ENCODE data around the gene PIGQ. TPM values are rescaled to one million over a fixed set of nuclear protein-coding genes. Genes with fewer than 3 reads are reported as not detected.
"Not testable (repeated sequence)": the region's sequence is repeated elsewhere in the genome, so short reads cannot be mapped to it uniquely, and the experiment has no call there.

Gene PIGQ
- total RNA-seq, 2 donors from 2014 or later = 28.0 to 34.2 TPM

DNA sequence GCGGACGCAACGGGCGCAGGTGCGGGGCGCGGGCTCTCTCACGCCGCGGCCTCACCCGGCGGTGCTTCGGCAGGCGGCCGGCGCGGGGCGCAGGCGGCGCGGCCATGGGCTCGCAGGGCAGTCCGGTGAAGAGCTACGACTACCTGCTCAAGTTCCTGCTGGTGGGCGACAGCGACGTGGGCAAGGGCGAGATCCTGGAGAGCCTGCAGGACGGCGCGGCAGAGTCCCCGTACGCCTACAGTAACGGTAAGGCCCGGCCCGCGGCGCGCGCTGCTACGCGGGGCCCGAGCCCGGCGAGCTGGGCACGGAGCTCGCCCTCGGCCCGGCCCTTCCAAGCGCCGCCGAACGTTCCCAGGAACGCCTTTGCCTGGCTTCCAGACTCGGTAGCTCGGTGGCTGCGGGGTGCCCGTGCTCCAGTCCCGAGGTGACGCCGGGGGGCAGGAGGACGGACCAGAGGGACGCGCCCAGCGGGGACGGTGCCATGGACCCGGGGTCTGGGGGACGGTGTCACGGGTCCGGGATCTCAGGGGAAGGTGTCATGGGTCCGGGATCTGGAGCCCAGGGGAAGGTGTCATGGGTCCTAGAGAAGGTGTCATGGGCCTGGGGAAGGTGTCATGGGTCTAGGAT, 20.5 kb downstream of the PIGQ start:
- no peak for ATAC-seq (replicated peaks)
- Mint-ChIP-seq H3K9me3 (no peaks in the 10 kb centered on the region), H3K4me3 (peak overlapping the region; percentile 92), H3K4me1 (peaks cover 19% of the 10 kb centered on the region), H3K27me3 (no peaks in the 10 kb centered on the region), H3K27ac (peak overlapping the region; percentile 83), H3K36me3 (ENCODE audit: low read depth) (peaks cover 16% of the 10 kb centered on the region)

DNA sequence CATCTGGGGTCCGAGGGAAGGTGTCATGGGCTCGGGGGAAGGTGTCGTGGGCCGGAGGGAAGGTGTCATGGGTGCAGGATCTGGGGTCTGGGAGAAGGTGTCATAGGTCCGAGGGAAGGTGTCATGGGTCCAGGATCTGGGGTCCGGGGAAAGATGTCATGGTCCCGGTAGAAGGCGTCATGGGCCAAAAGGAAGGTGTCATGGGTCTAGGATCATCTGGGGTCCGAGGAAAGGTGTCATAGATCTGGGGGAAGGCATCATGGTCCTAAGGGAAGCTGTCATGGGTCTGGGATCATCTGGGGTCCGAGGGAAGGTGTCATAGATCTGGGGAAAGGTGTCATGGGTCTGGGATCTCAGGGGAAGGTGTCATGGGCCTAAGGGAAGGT, 21.0 kb downstream of the PIGQ start:
- H3K27me3 Mint-ChIP-seq = no peaks in the 10 kb centered on the region
- no peaks in the 10 kb centered on the region for H3K9me3 Mint-ChIP-seq
- H3K27ac Mint-ChIP-seq = peak overlapping the region; percentile 83
- H3K36me3 Mint-ChIP-seq (ENCODE audit: low read depth) = peaks cover 16% of the 10 kb centered on the region
- peaks cover 20% of the 10 kb centered on the region for H3K4me1 Mint-ChIP-seq
- no peak for ATAC-seq (replicated peaks)
- H3K4me3 Mint-ChIP-seq = peak overlapping the region; percentile 92

DNA sequence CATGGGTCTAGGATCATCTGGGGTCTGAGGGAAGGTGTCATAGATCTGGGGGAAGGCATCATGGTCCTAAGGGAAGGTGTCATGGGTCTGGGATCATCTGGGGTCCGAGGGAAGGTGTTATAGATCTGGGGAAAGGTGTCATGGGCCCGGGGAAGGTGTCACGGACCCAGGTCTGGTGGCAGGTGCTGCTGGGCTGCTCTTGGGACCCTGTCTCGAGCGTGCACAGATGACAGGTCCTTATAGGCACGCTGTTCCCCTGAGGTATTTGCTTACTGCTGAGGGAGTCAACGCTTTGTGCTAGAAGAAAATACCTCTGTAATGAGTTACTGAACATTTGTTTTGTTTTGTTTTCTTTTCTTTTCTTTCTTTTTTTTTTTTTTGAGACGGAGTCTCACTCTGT, 21.5 kb downstream of the PIGQ start:
- Mint-ChIP-seq H3K36me3 (ENCODE audit: low read depth) (peaks cover 16% of the 10 kb centered on the region), H3K4me3 (peak overlapping the region; percentile 92), H3K9me3 (no peaks in the 10 kb centered on the region), H3K4me1 (peaks cover 24% of the 10 kb centered on the region), H3K27ac (peak overlapping the region; percentile 83), H3K27me3 (no peaks in the 10 kb centered on the region)
- no peak for ATAC-seq (replicated peaks)

DNA sequence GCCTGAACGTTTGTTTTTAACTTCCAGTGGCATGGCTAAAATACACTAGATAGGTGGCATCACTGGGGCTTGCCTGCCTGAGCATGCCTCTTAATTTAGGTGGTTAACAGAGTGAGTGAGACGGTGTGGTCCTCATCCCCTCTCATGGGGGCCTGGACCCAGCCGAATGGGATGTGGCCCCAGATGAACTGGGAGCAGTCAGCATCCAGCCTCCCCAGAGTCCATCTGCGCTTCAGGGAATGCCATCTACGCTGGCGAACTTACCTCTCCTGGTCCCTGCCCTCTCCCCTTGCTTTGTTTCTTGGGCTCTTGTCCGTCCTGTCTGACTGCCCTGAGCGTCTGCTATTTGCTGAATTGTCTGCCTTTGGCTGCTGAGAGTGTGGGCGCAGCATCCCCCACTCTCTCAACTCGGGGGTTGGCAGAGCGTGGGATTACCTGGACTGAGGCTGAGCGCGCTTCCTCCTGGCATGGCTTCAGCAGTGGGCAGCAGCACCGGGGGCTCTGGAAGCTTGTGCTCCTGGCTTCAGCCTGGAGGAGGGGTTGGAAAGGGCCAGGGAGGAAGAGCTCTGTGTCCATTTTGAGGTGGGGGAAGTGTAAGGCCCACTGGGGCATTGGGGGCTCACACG, 22.2 kb downstream of the PIGQ start:
- H3K27ac Mint-ChIP-seq = no peak overlapping the region
- peaks cover 28% of the 10 kb centered on the region for H3K4me1 Mint-ChIP-seq
- H3K4me3 Mint-ChIP-seq = peak overlapping the region; percentile 92
- no peaks in the 10 kb centered on the region for H3K9me3 Mint-ChIP-seq
- ATAC-seq (replicated peaks) = no peak
- H3K27me3 Mint-ChIP-seq = no peaks in the 10 kb centered on the region
- peaks cover 19% of the 10 kb centered on the region for H3K36me3 Mint-ChIP-seq (ENCODE audit: low read depth)

DNA sequence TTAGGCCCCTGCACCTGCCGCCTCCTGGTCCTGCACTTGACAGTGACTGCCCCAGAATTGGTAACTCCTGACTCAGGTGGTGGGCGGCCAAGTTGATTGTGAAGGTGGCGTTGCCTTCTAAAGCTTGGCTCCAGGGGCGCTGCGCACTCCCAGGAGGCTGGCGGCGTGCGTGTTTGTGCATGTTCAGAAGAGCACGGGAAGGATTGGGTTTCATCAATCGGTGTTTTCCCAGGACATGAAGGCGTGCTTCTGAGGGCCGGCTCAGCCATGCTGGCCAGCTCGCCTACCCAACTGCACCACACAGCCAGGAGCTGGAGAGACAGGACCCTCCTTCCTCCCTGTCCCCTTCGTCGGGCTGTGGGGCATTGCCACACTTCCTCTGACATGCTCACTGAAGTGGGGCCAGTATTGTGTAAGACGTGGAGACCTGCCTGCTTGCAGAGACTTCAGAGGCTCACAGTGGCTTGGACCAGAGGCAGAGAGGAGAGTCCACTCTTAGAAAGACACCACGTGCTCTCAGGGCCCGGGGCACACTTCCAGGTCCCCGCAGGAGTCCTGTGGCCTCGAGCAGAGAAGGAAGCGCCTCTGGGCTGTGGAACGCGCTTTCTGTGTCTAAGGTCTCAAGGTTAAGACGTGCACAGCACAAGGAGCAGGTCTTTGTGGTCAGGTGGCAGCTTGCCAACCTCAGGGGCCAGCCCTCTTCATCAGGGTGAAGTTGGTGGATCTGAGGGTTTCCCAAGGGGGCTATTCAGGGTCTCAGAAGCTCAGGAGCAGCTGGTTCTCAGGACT, 22.9 kb downstream of the PIGQ start:
- ATAC-seq (replicated peaks) = no peak
- H3K27me3 Mint-ChIP-seq = no peaks in the 10 kb centered on the region
- no peaks in the 10 kb centered on the region for H3K9me3 Mint-ChIP-seq
- peaks cover 15% of the 10 kb centered on the region for H3K36me3 Mint-ChIP-seq (ENCODE audit: low read depth)
- no peak overlapping the region for H3K27ac Mint-ChIP-seq
- no peak overlapping the region for H3K4me3 Mint-ChIP-seq
- H3K4me1 Mint-ChIP-seq = peaks cover 28% of the 10 kb centered on the region

DNA sequence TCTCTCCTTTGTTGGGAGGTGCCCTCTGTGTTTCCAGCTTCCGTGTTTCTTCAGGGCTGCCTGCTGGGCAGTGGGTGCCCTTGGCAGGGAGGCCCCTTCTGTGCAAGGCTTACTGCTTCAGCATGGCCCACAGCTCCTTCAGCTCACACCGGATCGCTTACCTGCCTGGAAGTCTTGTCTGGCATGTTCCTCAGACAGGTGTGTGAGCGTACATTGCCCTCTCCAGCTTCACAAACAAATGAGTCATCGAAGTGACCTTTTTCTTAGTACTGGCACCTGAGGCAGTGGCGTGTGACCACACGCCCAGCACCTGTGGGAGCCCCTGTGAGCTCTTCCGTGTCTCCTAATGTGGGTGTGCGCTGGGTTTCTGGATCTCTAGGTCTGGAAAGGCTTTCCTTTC, 23.6 kb downstream of the PIGQ start:
- H3K27me3 Mint-ChIP-seq = no peaks in the 10 kb centered on the region
- no peaks in the 10 kb centered on the region for H3K9me3 Mint-ChIP-seq
- no peak overlapping the region for H3K4me3 Mint-ChIP-seq
- peaks cover 28% of the 10 kb centered on the region for H3K4me1 Mint-ChIP-seq
- H3K36me3 Mint-ChIP-seq (ENCODE audit: low read depth) = peaks cover 8% of the 10 kb centered on the region
- H3K27ac Mint-ChIP-seq = peak overlapping the region; percentile 47
- no peak for ATAC-seq (replicated peaks)

DNA sequence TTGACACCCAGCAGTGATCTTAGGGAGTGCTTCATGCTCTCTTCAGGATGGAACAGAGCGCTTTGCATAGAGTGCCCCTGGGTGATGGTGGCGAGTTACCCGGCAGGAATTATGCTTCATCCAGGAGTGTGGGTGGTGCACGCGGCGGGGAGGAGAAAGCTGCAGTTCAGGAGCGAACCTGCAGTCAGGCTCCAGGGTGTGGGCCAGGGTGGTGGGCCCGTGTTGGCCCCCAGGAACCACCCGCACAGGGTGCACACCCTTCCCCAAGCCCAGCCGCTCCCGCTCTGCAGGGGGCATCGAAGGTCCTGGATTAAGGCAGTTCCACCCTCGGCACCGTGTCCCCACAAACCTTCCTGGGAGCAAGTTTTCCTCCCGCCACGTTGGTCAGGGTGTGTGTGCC, 24.0 kb downstream of the PIGQ start:
- no peaks in the 10 kb centered on the region for H3K9me3 Mint-ChIP-seq
- H3K27ac Mint-ChIP-seq = peak overlapping the region; percentile 47
- peaks cover 4% of the 10 kb centered on the region for H3K36me3 Mint-ChIP-seq (ENCODE audit: low read depth)
- no peaks in the 10 kb centered on the region for H3K27me3 Mint-ChIP-seq
- ATAC-seq (replicated peaks) = no peak
- H3K4me3 Mint-ChIP-seq = no peak overlapping the region
- peaks cover 28% of the 10 kb centered on the region for H3K4me1 Mint-ChIP-seq

DNA sequence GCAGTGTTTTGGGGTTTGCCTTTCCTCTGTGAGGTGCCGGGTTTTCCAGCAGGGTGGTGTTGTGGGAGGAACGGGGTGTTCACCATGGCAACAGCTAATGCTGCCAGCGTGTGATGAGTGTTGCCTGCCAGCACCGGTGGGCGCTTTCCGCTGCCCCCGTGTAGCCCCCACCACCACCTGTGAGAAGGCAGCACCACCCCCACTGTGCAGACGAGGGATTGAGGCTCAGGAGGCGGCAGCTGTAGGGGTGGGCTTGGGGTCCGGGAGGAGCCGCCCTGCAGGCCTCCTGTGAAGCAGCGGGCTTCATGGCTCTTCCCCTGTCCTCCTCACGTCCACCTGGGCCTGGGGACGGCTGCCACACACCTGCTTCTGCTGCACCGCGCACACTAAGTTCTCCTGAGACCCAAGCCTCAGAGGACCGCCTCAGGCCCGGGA, 25.3 kb downstream of the PIGQ start:
- no peak for ATAC-seq (replicated peaks)
- Mint-ChIP-seq H3K4me3 (no peak overlapping the region), H3K4me1 (peaks cover 28% of the 10 kb centered on the region), H3K27me3 (no peaks in the 10 kb centered on the region), H3K36me3 (ENCODE audit: low read depth) (peaks cover 4% of the 10 kb centered on the region), H3K9me3 (no peaks in the 10 kb centered on the region), H3K27ac (no peak overlapping the region)

DNA sequence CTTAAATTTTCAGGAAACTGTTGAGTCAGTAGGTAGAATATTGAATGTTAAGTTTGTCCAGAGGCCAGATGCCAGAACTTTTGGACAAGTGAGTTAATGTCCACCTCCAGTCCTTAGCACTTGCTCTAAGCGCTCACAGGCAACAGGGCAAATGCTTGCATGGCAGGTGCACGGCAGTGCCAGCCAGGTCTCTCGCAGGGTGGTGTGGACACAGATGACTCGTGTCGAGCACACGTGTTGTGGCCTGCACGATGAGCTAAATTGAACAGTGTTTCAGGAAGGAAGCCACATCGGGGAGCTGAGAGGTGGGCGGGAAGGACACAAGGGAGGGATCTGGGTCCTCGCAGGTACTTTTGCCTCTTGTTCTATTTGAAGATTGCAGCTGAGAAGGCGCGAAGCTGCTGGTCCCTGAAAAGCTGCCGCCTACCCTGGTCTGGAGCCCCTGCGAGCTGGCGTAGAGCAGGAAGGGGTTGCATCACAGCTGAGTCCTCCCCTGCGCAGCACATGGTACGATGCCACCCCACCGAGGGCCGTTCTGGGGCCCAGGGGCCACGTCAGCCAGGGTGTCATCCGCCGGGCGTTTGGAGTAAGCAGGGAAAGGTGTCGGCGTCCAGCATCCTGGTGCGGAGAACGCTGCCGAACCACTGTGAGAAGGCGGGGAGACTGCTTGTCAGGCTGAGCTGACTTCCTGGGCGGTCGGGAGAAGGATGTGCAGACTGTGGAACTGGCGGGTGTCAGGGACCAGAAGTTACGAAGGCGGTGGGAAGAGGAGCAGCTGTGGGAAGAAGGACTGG, 26.4 kb downstream of the PIGQ start:
- ATAC-seq (replicated peaks) = no peak
- no peak overlapping the region for H3K4me3 Mint-ChIP-seq
- H3K27ac Mint-ChIP-seq = no peak overlapping the region
- no peaks in the 10 kb centered on the region for H3K9me3 Mint-ChIP-seq
- H3K27me3 Mint-ChIP-seq = no peaks in the 10 kb centered on the region
- H3K36me3 Mint-ChIP-seq (ENCODE audit: low read depth) = peaks cover 4% of the 10 kb centered on the region
- peaks cover 21% of the 10 kb centered on the region for H3K4me1 Mint-ChIP-seq

DNA sequence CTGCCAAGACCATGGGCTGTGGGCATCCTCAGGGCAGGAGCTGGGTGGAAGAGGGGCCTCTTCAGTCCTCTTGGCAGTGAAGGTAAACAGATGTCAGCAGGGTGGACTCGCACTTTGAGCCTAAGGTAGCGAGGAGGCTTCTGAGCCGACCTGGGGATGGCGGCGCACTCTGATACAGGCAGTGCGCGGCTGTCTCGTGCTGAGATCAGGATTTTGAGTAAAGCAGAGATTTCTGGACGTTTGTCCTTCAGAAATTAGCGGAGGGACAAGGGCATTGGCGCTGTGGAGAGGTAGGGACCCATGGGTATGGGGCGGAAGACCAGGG, 26.9 kb downstream of the PIGQ start:
- Mint-ChIP-seq H3K9me3 (no peaks in the 10 kb centered on the region), H3K36me3 (ENCODE audit: low read depth) (peaks cover 4% of the 10 kb centered on the region)

DNA sequence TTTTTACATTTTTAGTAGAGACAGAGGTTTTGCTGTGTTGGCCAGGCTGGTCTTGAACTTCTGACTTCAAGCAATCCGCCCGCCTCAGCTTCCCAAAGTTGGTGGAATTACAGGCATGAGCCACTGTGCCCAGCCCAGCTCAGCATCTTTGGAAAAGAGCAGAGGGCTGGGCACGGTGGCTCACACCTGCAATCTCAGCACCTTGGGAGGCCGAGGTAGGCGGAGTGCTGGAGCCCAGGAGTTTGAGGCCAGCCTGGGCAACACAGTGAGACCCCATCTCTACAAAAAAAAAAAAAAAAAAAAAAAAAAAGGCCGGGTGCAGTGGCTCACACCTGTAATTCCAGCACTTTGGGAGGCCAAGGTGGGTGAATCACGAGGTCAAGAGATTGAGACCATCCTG, 27.9 kb downstream of the PIGQ start:
- not testable (repeated sequence) for ATAC-seq (replicated peaks); H3K27me3 Mint-ChIP-seq

More for the DNA sequence above, 26.9 kb downstream of the PIGQ start:
- Mint-ChIP-seq H3K4me1 (peaks cover 20% of the 10 kb centered on the region), H3K4me3 (no peak overlapping the region), H3K27me3 (no peaks in the 10 kb centered on the region), H3K27ac (no peak overlapping the region)
- ATAC-seq (replicated peaks) = no peak

DNA sequence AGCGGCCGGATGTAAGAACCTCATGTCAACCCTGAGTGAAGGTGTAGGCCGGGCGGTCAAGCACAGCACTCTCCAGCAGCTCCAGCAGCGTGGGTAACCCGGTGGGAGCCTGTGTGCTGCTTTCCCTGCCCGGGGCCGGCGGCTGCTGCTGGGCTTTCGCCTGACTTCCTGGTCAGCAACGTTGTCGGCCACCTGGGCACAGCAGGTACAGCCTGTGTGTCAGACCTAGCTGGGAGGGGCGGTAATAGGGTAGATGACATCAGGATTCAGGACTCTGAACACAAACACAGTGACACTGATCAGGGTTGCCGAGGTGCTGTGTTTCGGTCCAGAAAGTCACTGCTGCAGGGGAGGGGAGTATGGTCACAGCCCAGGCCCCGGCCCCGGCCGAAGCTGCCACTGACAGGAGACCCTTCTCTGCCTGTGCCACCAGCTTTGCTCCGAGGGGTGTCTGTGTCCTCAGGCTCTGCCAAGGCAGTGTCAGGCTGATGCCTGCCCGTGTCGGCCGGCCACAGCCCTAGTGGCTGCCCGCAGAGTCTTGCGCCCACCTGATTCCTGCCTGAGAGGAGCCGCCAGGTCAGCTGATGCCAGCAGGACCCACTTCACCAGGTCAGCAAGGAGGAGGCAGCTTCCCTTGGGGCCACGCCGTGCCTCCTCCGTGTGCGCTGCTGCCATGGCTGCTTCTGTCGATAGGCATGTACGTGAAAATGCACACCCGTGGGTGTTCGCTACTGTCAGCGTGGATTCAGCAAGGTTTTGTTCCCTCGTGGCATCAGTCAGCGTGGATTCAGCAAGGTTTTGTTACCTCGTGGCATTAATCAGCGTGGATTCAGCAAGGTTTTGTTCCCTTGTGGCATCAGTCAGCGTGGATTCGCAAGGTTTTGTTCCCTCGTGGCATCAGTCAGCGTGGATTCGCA, 29.3 kb downstream of the PIGQ start:
- no peak overlapping the region for H3K27ac Mint-ChIP-seq
- peaks cover 4% of the 10 kb centered on the region for H3K36me3 Mint-ChIP-seq (ENCODE audit: low read depth)
- H3K4me3 Mint-ChIP-seq = no peak overlapping the region
- H3K9me3 Mint-ChIP-seq = no peaks in the 10 kb centered on the region
- H3K4me1 Mint-ChIP-seq = peaks cover 14% of the 10 kb centered on the region
- ATAC-seq (replicated peaks) = no peak
- H3K27me3 Mint-ChIP-seq = no peaks in the 10 kb centered on the region

More for the DNA sequence above, 27.9 kb downstream of the PIGQ start:
- H3K4me1 Mint-ChIP-seq = peaks cover 15% of the 10 kb centered on the region
- H3K9me3 Mint-ChIP-seq; H3K27ac Mint-ChIP-seq; H3K36me3 Mint-ChIP-seq (ENCODE audit: low read depth); H3K4me3 Mint-ChIP-seq: not testable (repeated sequence)

DNA sequence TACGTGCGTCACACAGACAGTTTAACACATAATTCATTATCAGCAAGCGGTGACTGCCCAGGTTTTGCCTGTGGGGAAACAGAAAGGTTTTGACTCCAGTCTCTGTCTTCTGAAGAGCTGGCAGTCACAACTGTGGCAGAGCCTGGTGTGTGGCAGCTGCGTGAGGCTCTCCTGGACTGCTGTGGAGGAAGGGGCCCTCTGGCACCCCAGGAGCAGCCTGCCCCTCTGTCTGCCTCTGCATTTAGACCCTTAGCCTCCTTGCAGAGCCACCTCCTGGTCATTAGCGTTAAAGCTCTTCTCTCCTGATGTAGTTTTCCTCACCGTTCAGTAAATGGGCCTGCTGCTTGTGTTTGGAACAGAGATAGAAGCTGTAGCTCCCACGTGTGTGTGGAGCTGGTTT, 31.0 kb downstream of the PIGQ start:
- Mint-ChIP-seq H3K9me3 (no peaks in the 10 kb centered on the region), H3K4me3 (no peak overlapping the region), H3K27ac (no peak overlapping the region), H3K27me3 (no peaks in the 10 kb centered on the region), H3K4me1 (peaks cover 14% of the 10 kb centered on the region), H3K36me3 (ENCODE audit: low read depth) (peaks cover 4% of the 10 kb centered on the region)
- no peak for ATAC-seq (replicated peaks)

DNA sequence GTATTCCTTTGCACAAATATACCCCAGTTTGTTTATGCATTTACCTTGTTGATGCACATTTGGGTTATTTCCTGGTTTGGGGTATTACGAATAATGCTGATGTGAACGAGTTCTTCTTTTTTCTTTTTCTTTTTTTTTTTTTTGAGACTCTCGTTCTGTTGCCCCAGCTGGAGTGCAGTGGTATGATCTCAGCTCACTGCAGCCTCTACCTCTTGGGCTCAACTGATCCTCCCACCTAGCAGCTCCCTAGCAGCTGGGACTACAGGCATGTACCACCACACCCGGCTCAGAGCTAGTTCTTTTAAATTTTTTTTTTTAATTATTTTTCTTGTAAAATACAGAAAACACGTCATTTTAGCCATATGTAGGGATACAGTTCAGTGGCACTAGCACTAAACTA, 34.2 kb downstream of the PIGQ start:
- Mint-ChIP-seq H3K27ac (no peak overlapping the region), H3K4me3 (no peak overlapping the region), H3K36me3 (ENCODE audit: low read depth) (no peaks in the 10 kb centered on the region), H3K4me1 (peaks cover 10% of the 10 kb centered on the region), H3K9me3 (no peaks in the 10 kb centered on the region), H3K27me3 (no peaks in the 10 kb centered on the region)
- no peak for ATAC-seq (replicated peaks)

All from activated T-helper 17 cell treated with anti-CD3 and anti-CD28 coated beads, Interleukin-2, amount 50 U/mL, for 72 hours (primary cell).